ENCODE data around the gene STX17.

GRCh38 chr9:99970481-99970880 lies 64.0 kb downstream of the STX17 start:
- TF ChIP-seq CTCF (IDR thresholded peaks at IDR 0.05) (no peak), ZFX (IDR thresholded peaks at IDR 0.05; ENCODE audit: borderline replicate concordance) (no peak)
